Bone marrow (tissue), 2 donors: ENCODE data around the gene ZNF300.
"Not testable (repeated sequence)": the region's sequence is repeated elsewhere in the genome, so short reads cannot be mapped to it uniquely, and the experiment has no call there.

Source experiments
- DNase-seq, 2 donors: peaks; one replicate each; lab custom pipeline; 2025; lab: John Stamatoyannopoulos, UW

ZNF300 gene

GRCh38 chr5:150845185-150845859 lies 59.5 kb downstream of the ZNF300 start:
- not testable (repeated sequence) for DNase-seq
